GM12878 (cell line): ENCODE measurements around the gene ASB10. TPM values are rescaled to one million over a fixed set of nuclear protein-coding genes. Genes with fewer than 3 reads are reported as not detected.

ENCODE experiments used
- ATAC-seq: fragments of 200-7000 bp; cut with Tn5 transposase; 3 replicates; pipeline ENCODE4 v1.9.1; 2020; ENCODE audit warnings: mild to moderate bottlenecking, moderate library complexity
- BruUV-seq: library from RNA; stranded (reverse); fragments of 400-500 nt; replicated peaks from 2 replicates; lab custom pipeline; 2021; lab: Mats Ljungman, UMichigan
- CTCF ChIA-PET: fragments of 300-600 bp; sonication (Branson Sonifier 250); formaldehyde crosslinking; extraction: SDS; loops from one replicate; lab custom pipeline; 2021; ENCODE audit warnings: inconsistent platforms; lab: Yijun Ruan, JAX
- POLR2A ChIA-PET: fragments of 350-600 bp; formaldehyde crosslinking; extraction: SDS; loops from one replicate; lab custom pipeline; 2021; ENCODE audit warnings: inconsistent platforms; lab: Charles Lee
- RAD21 ChIA-PET: fragments of 300-600 bp; sonication (Branson Sonifier 250); formaldehyde crosslinking; loops from one replicate; lab custom pipeline; 2023; ENCODE audit warnings: antibody characterized with exemption; ENCODE audit not compliant: unreplicated experiment; lab: Charles Lee
- SMC1A ChIA-PET: fragments of 300-600 bp; sonication (Branson Sonifier 250); formaldehyde crosslinking; loops from one replicate; lab custom pipeline; 2023; ENCODE audit not compliant: unreplicated experiment, uncharacterized antibody; lab: Charles Lee
- DNase-seq: peaks from one replicate; pipeline ENCODE4 v3.0.0-alpha.2; 2011; ENCODE audit warnings: low read depth, low spot score
- FAIRE-seq: peaks from 3 replicates; lab custom pipeline; 2011; peaks lifted over from hg19 to GRCh38; lab: Jason Lieb, UNC
- H2AFZ ChIP-seq: 2 replicates; pipeline ENCODE4 v1.6.0; 2011; ENCODE audit warnings: low read depth, low read length, control low read depth; ENCODE audit not compliant: control insufficient read depth
- H3K27ac ChIP-seq: 2 replicates; pipeline ENCODE4 v1.5.1; 2011; ENCODE audit warnings: control low read depth; ENCODE audit not compliant: control insufficient read depth, insufficient read depth
- H3K27me3 ChIP-seq, 2 experiments: replicated peaks in 1 of 2; 2 replicates each; pipeline versions ENCODE4 v1.6.0 to v1.6.1; 2011; ENCODE audit warnings: low read length in 1 of 2; ENCODE audit not compliant: control insufficient read depth in 2 of 2, insufficient read depth in 2 of 2
- H3K36me3 ChIP-seq, 2 experiments: 2 replicates each; pipeline ENCODE4 v1.5.1; 2011; ENCODE audit warnings: low read length in 1 of 2; ENCODE audit not compliant: control insufficient read depth in 2 of 2, insufficient read depth in 2 of 2
- H3K4me1 ChIP-seq: 2 replicates; pipeline ENCODE4 v1.6.1; 2011; ENCODE audit warnings: mild to moderate bottlenecking, low read length, moderate library complexity, mixed read lengths; ENCODE audit not compliant: control insufficient read depth, insufficient read depth
- H3K4me2 ChIP-seq: 2 replicates; pipeline ENCODE4 v1.6.0; 2011; ENCODE audit warnings: control low read depth; ENCODE audit not compliant: control insufficient read depth, insufficient read depth
- H3K4me3 ChIP-seq: fragments of 200-600 bp; sonication (generic); 2 replicates; pipeline ENCODE4 v1.5.1; 2016
- H3K79me2 ChIP-seq: 2 replicates; pipeline ENCODE4 v1.6.0; 2011; ENCODE audit warnings: low read length; ENCODE audit not compliant: control insufficient read depth, insufficient read depth
- H3K9ac ChIP-seq: 2 replicates; pipeline ENCODE4 v1.8.0; 2011; ENCODE audit warnings: low read length, control low read depth, mixed read lengths; ENCODE audit not compliant: control insufficient read depth, insufficient read depth
- H3K9me3 ChIP-seq: replicated peaks from 3 replicates; pipeline ENCODE4 v1.5.1; 2011; ENCODE audit warnings: mild to moderate bottlenecking, low read length; ENCODE audit not compliant: control insufficient read depth, insufficient read depth
- H4K20me1 ChIP-seq: 2 replicates; pipeline ENCODE4 v1.6.0; 2011; ENCODE audit not compliant: control insufficient read depth, insufficient read depth
- BCL11A ChIP-seq: IDR thresholded peaks from 2 replicates; pipeline ENCODE4 v1.6.1; 2011; ENCODE audit warnings: low read depth, low read length
- BMI1 ChIP-seq: fragments of 450-650 bp; IDR thresholded peaks from 2 replicates; pipeline ENCODE4 v1.6.1; 2016; ENCODE audit warnings: mild to moderate bottlenecking, moderate library complexity, borderline replicate concordance
- CHD2 ChIP-seq: IDR thresholded peaks from 2 replicates; pipeline ENCODE4 v1.6.1; 2011; ENCODE audit warnings: low read depth, low read length, improper control_type of control experiment, borderline replicate concordance
- EED ChIP-seq: sonication (generic); IDR thresholded peaks from 2 replicates; pipeline ENCODE4 v1.6.1; 2016; ENCODE audit warnings: antibody characterized with exemption, low read depth
- EZH2 ChIP-seq: IDR thresholded peaks from 2 replicates; pipeline ENCODE4 v1.6.1; 2012; ENCODE audit warnings: low read depth, mild to moderate bottlenecking, control low read depth, inconsistent platforms, low read length, borderline replicate concordance; ENCODE audit not compliant: control insufficient read depth
- FOXM1 ChIP-seq: IDR thresholded peaks from 2 replicates; pipeline ENCODE4 v1.6.1; 2012; ENCODE audit warnings: low read depth, mild to moderate bottlenecking, inconsistent platforms, low read length, moderate library complexity
- HDAC6 ChIP-seq: fragments of 200-600 bp; sonication (generic); IDR thresholded peaks from one replicate; pipeline ENCODE4 v1.8.0; 2017; ENCODE audit warnings: antibody characterized with exemption; ENCODE audit not compliant: unreplicated experiment
- HSF1 ChIP-seq: fragments of 150-350 bp; IDR thresholded peaks from 2 replicates; pipeline ENCODE4 v1.6.1; 2014; ENCODE audit warnings: mild to moderate bottlenecking, low read depth, low read length
- KLF5 ChIP-seq: fragments of 450-650 bp; IDR thresholded peaks from 2 replicates; pipeline ENCODE4 v1.6.1; 2014; ENCODE audit warnings: mild to moderate bottlenecking; ENCODE audit not compliant: partially characterized antibody
- MTA3 ChIP-seq: IDR thresholded peaks from 2 replicates; pipeline ENCODE4 v1.6.1; 2012; ENCODE audit warnings: low read length, inconsistent platforms, borderline replicate concordance
- NFXL1 ChIP-seq: fragments of 450-650 bp; IDR thresholded peaks from 2 replicates; pipeline ENCODE4 v1.6.1; 2017; ENCODE audit warnings: antibody characterized with exemption, mild to moderate bottlenecking, borderline replicate concordance
- NRF1 ChIP-seq: conservative IDR thresholded peaks from 2 replicates; pipeline ENCODE4 v1.6.1; 2011; ENCODE audit warnings: mild to moderate bottlenecking, low read depth, low read length, improper control_type of control experiment
- RFX5 ChIP-seq: IDR thresholded peaks from 2 replicates; pipeline ENCODE4 v1.6.1; 2011; ENCODE audit warnings: low read depth, low read length, improper control_type of control experiment
- SMAD5 ChIP-seq: IDR thresholded peaks from 2 replicates; pipeline ENCODE4 v1.6.1; 2016; ENCODE audit warnings: antibody characterized with exemption, low read depth
- SREBF2 ChIP-seq: IDR thresholded peaks from 2 replicates; pipeline ENCODE4 v1.6.1; 2012; ENCODE audit warnings: mild to moderate bottlenecking, low read length
- TCF12 ChIP-seq: IDR thresholded peaks from 2 replicates; pipeline ENCODE4 v1.6.1; 2011; ENCODE audit warnings: low read depth, mild to moderate bottlenecking, low read length
- ZNF217 ChIP-seq: fragments of 450-650 bp; IDR thresholded peaks from 2 replicates; pipeline ENCODE4 v1.6.1; 2017; ENCODE audit warnings: antibody characterized with exemption, mild to moderate bottlenecking
- ZSCAN29 ChIP-seq: fragments of 450-650 bp; IDR thresholded peaks from 2 replicates; pipeline ENCODE4 v1.6.1; 2017; ENCODE audit warnings: mild to moderate bottlenecking, moderate library complexity
- WGBS: methylation state at CpG from one replicate; pipeline ENCODE4 v1.1.6; 2016; ENCODE audit warnings: low lambda C conversion rate; ENCODE audit not compliant: insufficient replicate concordance, insufficient coverage; ENCODE audit errors: missing lambda C conversion rate; 5-methylcytosine and 5-hydroxymethylcytosine counted together
- in situ Hi-C: fragments of 300-500 bp; cut with MboI; formaldehyde crosslinking; loops from 9 replicates; pipeline ENCODE4 v1.14.3; 2018; ENCODE audit warnings: mixed read lengths
- intact Hi-C: fragments of 100-400 bp; cut with micrococcal nuclease; formaldehyde crosslinking; loops from one replicate; pipeline ENCODE4 v1.14.2; 2022; ENCODE audit not compliant: unreplicated experiment
- polyA plus RNA-seq, 11 experiments: library from polyadenylated mRNA; depleted of rRNA in 4 of 11; unstranded in 6 of 11; stranded (reverse) in 5 of 11; fragments of >200 nt; fragmentation: Nextera tagmentation in 4 of 11; fragmentation: Illumina TruSeq in 1 of 11; extraction: Ambion mirVana in 4 of 11; extraction: Trizol in 1 of 11; gene quantifications; 1 replicate in 1 of 11; 2 replicates in 10 of 11; pipeline versions ENCODE4 v1.2.1 to v1.2.3, GENCODE V29; 2011 to 2016; ENCODE audit warnings: inconsistent platforms in 2 of 11, missing spikeins in 2 of 11, low read depth in 1 of 11
- total RNA-seq, 4 experiments: library from RNA; depleted of rRNA in 3 of 4; stranded (reverse); fragments of >200 nt in 3 of 4; fragmentation: Illumina TruSeq in 1 of 4; extraction: Trizol in 1 of 4; gene quantifications; 2 replicates each; pipeline versions ENCODE4 v1.2.1 to v1.2.3, GENCODE V29; 2013 to 2021
- TF ChIP-seq, protein P1 (sequence below): IDR thresholded peaks from 2 replicates; pipeline ENCODE4 v1.6.1; 2011; ENCODE audit warnings: borderline replicate concordance, low read depth, mild to moderate bottlenecking, moderate library complexity, low read length; ENCODE audit not compliant: insufficient read depth, poor library complexity, severe bottlenecking

Gene ASB10
- total and polyA plus RNA-seq, 10 of the 15 experiments (the other 5 are each of a cell fraction or from before 2014, with no cell fraction given) = not detected

- RAD21 ChIA-PET = interaction anchor here (1.4 kb wide), 1 partner anchor 69 kb away, joined by 3 read pairs; the partner anchor contains the start of gene ABCF2
- H3K36me3 ChIP-seq = no peaks in the 10 kb centered on the region
- TF ChIP-seq HDAC6 (no peak), RFX5 (no peak), CHD2 (no peak), MTA3 (no peak), EZH2 (no peak), SREBF2 (no peak), FOXM1 (no peak), BCL11A (no peak), TCF12 (no peak), SMAD5 (no peak), NFXL1 (no peak), ZNF217 (no peak), BMI1 (no peak), ZSCAN29 (no peak), EED (no peak), NRF1 (no peak), HSF1 (no peak), KLF5 (no peak)
- TF ChIP-seq, protein P1, sequence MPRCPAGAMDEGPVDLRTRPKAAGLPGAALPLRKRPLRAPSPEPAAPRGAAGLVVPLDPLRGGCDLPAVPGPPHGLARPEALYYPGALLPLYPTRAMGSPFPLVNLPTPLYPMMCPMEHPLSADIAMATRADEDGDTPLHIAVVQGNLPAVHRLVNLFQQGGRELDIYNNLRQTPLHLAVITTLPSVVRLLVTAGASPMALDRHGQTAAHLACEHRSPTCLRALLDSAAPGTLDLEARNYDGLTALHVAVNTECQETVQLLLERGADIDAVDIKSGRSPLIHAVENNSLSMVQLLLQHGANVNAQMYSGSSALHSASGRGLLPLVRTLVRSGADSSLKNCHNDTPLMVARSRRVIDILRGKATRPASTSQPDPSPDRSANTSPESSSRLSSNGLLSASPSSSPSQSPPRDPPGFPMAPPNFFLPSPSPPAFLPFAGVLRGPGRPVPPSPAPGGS = no peak
- peaks cover 2% of the 10 kb centered on the region in 2 experiments; a peak in 2 of 4 replicates for H3K27me3 ChIP-seq
- no peaks in the 10 kb centered on the region for H3K79me2 ChIP-seq
- no peaks in the 10 kb centered on the region for H3K4me1 ChIP-seq
- no peak overlapping the region for H3K4me3 ChIP-seq
- SMC1A ChIA-PET = no interaction called here
- intact Hi-C loops = no loop called here
- no peak overlapping the region for H3K4me2 ChIP-seq
- no peak for FAIRE-seq
- H3K27ac ChIP-seq = no peak overlapping the region
- ATAC-seq = no peak
- no peaks in the 10 kb centered on the region for H3K9me3 ChIP-seq
- no peak overlapping the region for H3K9ac ChIP-seq
- in situ Hi-C loops = no loop called here
- H4K20me1 ChIP-seq = no peaks in the 10 kb centered on the region
- BruUV-seq = no TSS peak
- POLR2A ChIA-PET = no interaction called here
- no peak for DNase-seq
- no peak overlapping the region for H2AFZ ChIP-seq
- WGBS = 25% methylated on average over 7 of the region's 7 CpGs
- CTCF ChIA-PET = interaction anchor here (0.8 to 1.6 kb wide), 4 partner anchors 9 to 19 kb away, joined by 3 to 4 read pairs (median 4); no protein-coding TSS in a partner anchor
These were observed 29.3 kb downstream of the ASB10 start for GRCh38 chr7:151157645-151158329.
